ENCODE data around the gene MAD2L1.

DNA sequence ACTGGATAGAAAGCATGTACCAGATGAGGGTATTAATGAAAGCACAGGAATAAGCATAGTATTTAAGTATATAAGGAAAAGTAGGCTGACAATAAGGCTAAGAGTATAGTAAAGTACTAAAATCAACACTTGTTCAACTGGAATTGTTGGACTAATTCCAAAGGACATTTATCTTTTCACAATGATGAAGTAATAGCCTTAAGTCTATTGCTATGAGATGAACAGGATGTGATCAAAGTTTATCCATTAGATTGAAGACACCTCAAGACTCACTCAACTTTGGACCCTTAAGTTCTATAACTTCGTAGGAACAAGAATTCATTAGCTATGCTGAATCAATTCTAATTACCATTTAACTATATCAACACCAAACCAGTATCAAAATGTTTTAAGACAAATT is 7.6 kb downstream of the MAD2L1 start:
- TF ChIP-seq, protein P1, sequence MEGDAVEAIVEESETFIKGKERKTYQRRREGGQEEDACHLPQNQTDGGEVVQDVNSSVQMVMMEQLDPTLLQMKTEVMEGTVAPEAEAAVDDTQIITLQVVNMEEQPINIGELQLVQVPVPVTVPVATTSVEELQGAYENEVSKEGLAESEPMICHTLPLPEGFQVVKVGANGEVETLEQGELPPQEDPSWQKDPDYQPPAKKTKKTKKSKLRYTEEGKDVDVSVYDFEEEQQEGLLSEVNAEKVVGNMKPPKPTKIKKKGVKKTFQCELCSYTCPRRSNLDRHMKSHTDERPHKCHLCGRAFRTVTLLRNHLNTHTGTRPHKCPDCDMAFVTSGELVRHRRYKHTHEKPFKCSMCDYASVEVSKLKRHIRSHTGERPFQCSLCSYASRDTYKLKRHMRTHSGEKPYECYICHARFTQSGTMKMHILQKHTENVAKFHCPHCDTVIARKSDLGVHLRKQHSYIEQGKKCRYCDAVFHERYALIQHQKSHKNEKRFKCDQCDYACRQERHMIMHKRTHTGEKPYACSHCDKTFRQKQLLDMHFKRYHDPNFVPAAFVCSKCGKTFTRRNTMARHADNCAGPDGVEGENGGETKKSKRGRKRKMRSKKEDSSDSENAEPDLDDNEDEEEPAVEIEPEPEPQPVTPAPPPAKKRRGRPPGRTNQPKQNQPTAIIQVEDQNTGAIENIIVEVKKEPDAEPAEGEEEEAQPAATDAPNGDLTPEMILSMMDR (IDR thresholded peaks at IDR 0.05) = no peak
- TF ChIP-seq POLR2A (IDR thresholded peaks at IDR 0.05) (no peak), POLR2AphosphoS5 (IDR thresholded peaks at IDR 0.05) (no peak), EP300 (IDR thresholded peaks at IDR 0.05) (no peak)

Measured in stomach (tissue), 4 donors.